Activated CD8-positive, alpha-beta memory T cell treated with anti-CD3 and anti-CD28 coated beads for 4 hours (primary cell): ENCODE results near the gene GLP1R.
"Not testable (repeated sequence)": the region's sequence is repeated elsewhere in the genome, so short reads cannot be mapped to it uniquely, and the experiment has no call there.

ENCODE experiments used
- DNase-seq, 2 donors: peaks; one replicate each; pipeline ENCODE4 v3.0.0-alpha.2; 2020; ENCODE audit warnings: low read depth in 2 of 2

GLP1R gene

GRCh38 chr6:39128106-39128505 lies 79.5 kb downstream of the GLP1R start:
- DNase-seq = no peak

- no peak for DNase-seq
Observed at GRCh38 chr6:39128832-39129231, 80.3 kb downstream of the GLP1R start.

GRCh38 chr6:39130691-39131090 lies 82.1 kb downstream of the GLP1R start:
- DNase-seq = no peak

- not testable (repeated sequence) for DNase-seq
Observed at GRCh38 chr6:39134761-39135160, 86.2 kb downstream of the GLP1R start.

- DNase-seq = not testable (repeated sequence)
Observed at GRCh38 chr6:39136207-39136606, 87.6 kb downstream of the GLP1R start.

GRCh38 chr6:39137245-39137644 lies 88.7 kb downstream of the GLP1R start:
- DNase-seq = no peak
